Measurements from ENCODE around the gene C8A.

C8A gene

GRCh38 chr1:56852476-56852875 lies 2.1 kb upstream of the C8A start:
- TF ChIP-seq POLR2AphosphoS5 (IDR thresholded peaks at IDR 0.05; ENCODE audit: low read depth), result no peak
- no peak for TF ChIP-seq GABPA (IDR thresholded peaks at IDR 0.05; ENCODE audit: low read depth)
- no peak for TF ChIP-seq SPI1 (IDR thresholded peaks at IDR 0.05; ENCODE audit: borderline replicate concordance, low read depth)
- Histone ChIP-seq H3K4me3 (replicated peaks; ENCODE audit: insufficient read depth, low read length) (no peak overlapping the region), H3K27ac (replicated peaks) (no peak overlapping the region), H3K27me3 (ENCODE audit: insufficient read depth, poor library complexity, severe bottlenecking) (peaks cover 2% of the 10 kb centered on the region)
- DNase-seq (ENCODE audit: low read depth in 1 of 2, low spot score in 1 of 2), result no peak

- Histone ChIP-seq H3K27ac (replicated peaks) (no peak overlapping the region), H3K4me3 (replicated peaks; ENCODE audit: insufficient read depth, low read length) (no peak overlapping the region), H3K27me3 (ENCODE audit: insufficient read depth, poor library complexity, severe bottlenecking) (peaks cover 2% of the 10 kb centered on the region)
- TF ChIP-seq POLR2AphosphoS5 (IDR thresholded peaks at IDR 0.05; ENCODE audit: low read depth) (no peak), SPI1 (IDR thresholded peaks at IDR 0.05; ENCODE audit: borderline replicate concordance, low read depth) (no peak), CTCF (IDR thresholded peaks at IDR 0.05; ENCODE audit: insufficient read depth, low read length) (no peak), GABPA (IDR thresholded peaks at IDR 0.05; ENCODE audit: low read depth) (no peak), REST (IDR thresholded peaks at IDR 0.05; ENCODE audit: insufficient replicate concordance, low read depth) (no peak)
- DNase-seq (ENCODE audit: low read depth in 1 of 2, low spot score in 1 of 2), result no peak
Measured at GRCh38 chr1:56855190-56855589, 593 bp downstream of the C8A start.

GRCh38 chr1:56856186-56856585 lies 1.6 kb downstream of the C8A start:
- H3K27me3 ChIP-seq (ENCODE audit: insufficient read depth, poor library complexity, severe bottlenecking), result peaks cover 2% of the 10 kb centered on the region
- no peak for TF ChIP-seq POLR2AphosphoS5 (IDR thresholded peaks at IDR 0.05; ENCODE audit: low read depth)
- no peak for TF ChIP-seq CTCF (IDR thresholded peaks at IDR 0.05; ENCODE audit: insufficient read depth, low read length)
- no peak for TF ChIP-seq REST (IDR thresholded peaks at IDR 0.05; ENCODE audit: insufficient replicate concordance, low read depth)
- no peak for TF ChIP-seq SPI1 (IDR thresholded peaks at IDR 0.05; ENCODE audit: borderline replicate concordance, low read depth)
- TF ChIP-seq GABPA (IDR thresholded peaks at IDR 0.05; ENCODE audit: low read depth), result no peak
- H3K27ac ChIP-seq (replicated peaks), result no peak overlapping the region
- no peak for DNase-seq (ENCODE audit: low read depth in 1 of 2, low spot score in 1 of 2)
- H3K4me3 ChIP-seq (replicated peaks; ENCODE audit: insufficient read depth, low read length), result no peak overlapping the region

- no peaks in the 10 kb centered on the region for H3K27me3 ChIP-seq (ENCODE audit: insufficient read depth, poor library complexity, severe bottlenecking)
- H3K4me3 ChIP-seq (replicated peaks; ENCODE audit: insufficient read depth, low read length), result no peak overlapping the region
- no peak for TF ChIP-seq GABPA (IDR thresholded peaks at IDR 0.05; ENCODE audit: low read depth)
- no peak for TF ChIP-seq CTCF (IDR thresholded peaks at IDR 0.05; ENCODE audit: insufficient read depth, low read length)
- TF ChIP-seq SPI1 (IDR thresholded peaks at IDR 0.05; ENCODE audit: borderline replicate concordance, low read depth), result no peak
- TF ChIP-seq POLR2AphosphoS5 (IDR thresholded peaks at IDR 0.05; ENCODE audit: low read depth), result no peak
- no peak for TF ChIP-seq REST (IDR thresholded peaks at IDR 0.05; ENCODE audit: insufficient replicate concordance, low read depth)
- no peak overlapping the region for H3K27ac ChIP-seq (replicated peaks)
- DNase-seq (ENCODE audit: low read depth in 1 of 2, low spot score in 1 of 2), result no peak
Measured at GRCh38 chr1:56859287-56859686, 4.7 kb downstream of the C8A start.
